ENCODE data around the gene PIK3C2G. TPM values are rescaled to one million over a fixed set of nuclear protein-coding genes. Genes with fewer than 3 reads are reported as not detected.

The PIK3C2G gene
- total and polyA plus RNA-seq, 2 of the 4 experiments (the other 2 are of a cell fraction): not detected

DNA sequence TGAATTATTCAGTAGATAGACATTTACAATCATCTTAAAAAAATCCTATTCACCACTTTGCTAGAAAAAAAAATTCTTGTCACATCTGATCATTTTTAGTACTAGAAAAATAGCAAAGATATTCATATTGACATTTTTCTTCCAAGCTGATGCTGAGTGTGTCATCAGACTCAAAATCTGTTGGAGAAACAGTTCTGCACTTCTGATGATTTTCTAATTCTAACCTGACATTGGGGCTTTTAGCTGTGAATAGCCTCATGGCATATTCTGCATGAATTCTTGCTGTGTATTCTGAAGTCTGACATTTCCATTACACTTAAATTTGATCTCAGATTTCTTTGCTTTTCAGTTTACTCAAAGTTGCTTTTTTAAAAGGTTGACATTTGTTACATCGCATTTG, 150.1 kb downstream of the PIK3C2G start:
- H3K4ac ChIP-seq (ENCODE audit: low read depth, low read length): no peak overlapping the region
- H3K56ac ChIP-seq (ENCODE audit: extremely low read depth, insufficient read depth, low read length): no peak overlapping the region
- no CpG with 5 or more reads among the region's 1 CpG for WGBS, 2 experiments (ENCODE audit: extremely low coverage in 2 of 2, insufficient read length in 1 of 2)
- H2BK15ac ChIP-seq (ENCODE audit: low read depth, low read length): no peak overlapping the region
- ChIA-PET POLR2A (ENCODE audit: unreplicated experiment) (no interaction called here), CTCF (no interaction called here)
- H2AK5ac ChIP-seq (ENCODE audit: low read depth, low read length): no peak overlapping the region
- H3K27ac ChIP-seq (ENCODE audit: insufficient read depth, low read length): no peak overlapping the region
- H2AK9ac ChIP-seq (replicated peaks; ENCODE audit: low read depth, low read length, poor library complexity): no peak overlapping the region
- ATAC-seq (ENCODE audit: low read depth): no peak
- H3K14ac ChIP-seq (replicated peaks; ENCODE audit: low read depth, low read length): no peak overlapping the region
- no peak overlapping the region for H3K4me2 ChIP-seq (ENCODE audit: low read depth, low read length)
- no peak overlapping the region for H3K9ac ChIP-seq (ENCODE audit: low read depth, low read length)
- H3K9me1 ChIP-seq (ENCODE audit: insufficient read depth, low read length): no peaks in the 10 kb centered on the region
- no peaks in the 10 kb centered on the region for H3K27me3 ChIP-seq (ENCODE audit: control insufficient read depth, insufficient read depth, low read length)
- dilution Hi-C loops (cut with HindIII; ENCODE audit: low sequenced_read_pairs, unreplicated experiment) (no loop called here), in situ Hi-C loops (cut with MboI; ENCODE audit: low sequenced_read_pairs) (no loop called here), intact Hi-C loops (cut with micrococcal nuclease) (no loop called here)
- BruUV-seq (replicated peaks): no TSS peak
- no peaks in the 10 kb centered on the region for H4K20me1 ChIP-seq (ENCODE audit: insufficient read depth, low read length)
- H3K9me3 ChIP-seq (ENCODE audit: control insufficient read depth, insufficient read depth, low read length): no peaks in the 10 kb centered on the region
- H2BK5ac ChIP-seq (ENCODE audit: low read depth, low read length, poor library complexity, severe bottlenecking): no peak overlapping the region
- H3K36me3 ChIP-seq (ENCODE audit: control insufficient read depth, insufficient read depth, low read length): no peaks in the 10 kb centered on the region
- H4K91ac ChIP-seq (ENCODE audit: insufficient read depth, low read depth, low read length): no peak overlapping the region
- no peaks in the 10 kb centered on the region for H3K4me1 ChIP-seq (ENCODE audit: control insufficient read depth, insufficient read depth, low read length)
- H3K18ac ChIP-seq (ENCODE audit: low read depth, low read length): no peak overlapping the region
- no peak overlapping the region for H4K5ac ChIP-seq (ENCODE audit: low read depth, low read length)
- H2BK20ac ChIP-seq (ENCODE audit: low read depth, low read length): no peak overlapping the region
- DNase-seq: no peak
- H3K79me1 ChIP-seq (ENCODE audit: low read depth in 1 of 2, low read length in 2 of 2): no peaks in the 10 kb centered on the region
- H4K8ac ChIP-seq (ENCODE audit: low read depth in 2 of 2, low read length in 2 of 2): no peak overlapping the region
- no peak overlapping the region for H3K23ac ChIP-seq (ENCODE audit: low read depth, low read length)
- no peak for TF ChIP-seq FOS (IDR thresholded peaks at IDR 0.05; ENCODE audit: low read depth, low read length)
- no peak for TF ChIP-seq SMC3 (IDR thresholded peaks at IDR 0.05; ENCODE audit: low read depth, low read length)
- TF ChIP-seq MAFK (IDR thresholded peaks at IDR 0.05; ENCODE audit: low read depth, low read length): no peak
- TF ChIP-seq, protein P1, sequence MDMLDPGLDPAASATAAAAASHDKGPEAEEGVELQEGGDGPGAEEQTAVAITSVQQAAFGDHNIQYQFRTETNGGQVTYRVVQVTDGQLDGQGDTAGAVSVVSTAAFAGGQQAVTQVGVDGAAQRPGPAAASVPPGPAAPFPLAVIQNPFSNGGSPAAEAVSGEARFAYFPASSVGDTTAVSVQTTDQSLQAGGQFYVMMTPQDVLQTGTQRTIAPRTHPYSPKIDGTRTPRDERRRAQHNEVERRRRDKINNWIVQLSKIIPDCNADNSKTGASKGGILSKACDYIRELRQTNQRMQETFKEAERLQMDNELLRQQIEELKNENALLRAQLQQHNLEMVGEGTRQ (IDR thresholded peaks at IDR 0.05; ENCODE audit: low read depth, low read length): no peak
- TF ChIP-seq POLR2A (IDR thresholded peaks at IDR 0.05; ENCODE audit: low read depth, low read length): no peak
- no peak for TF ChIP-seq BHLHE40 (IDR thresholded peaks at IDR 0.05; ENCODE audit: low read depth, low read length)
- TF ChIP-seq MAZ (IDR thresholded peaks at IDR 0.05; ENCODE audit: borderline replicate concordance, low read depth, low read length): no peak
- no peak for TF ChIP-seq MXI1 (IDR thresholded peaks at IDR 0.05; ENCODE audit: borderline replicate concordance, low read depth, low read length)
- TF ChIP-seq RAD21 (IDR thresholded peaks at IDR 0.05; ENCODE audit: low read length): no peak
- TF ChIP-seq RCOR1 (IDR thresholded peaks at IDR 0.05; ENCODE audit: insufficient replicate concordance, low read length): no peak
- no peak for TF ChIP-seq RFX5 (IDR thresholded peaks at IDR 0.05; ENCODE audit: low read depth, low read length)
- no peak overlapping the region for H3K4me3 ChIP-seq (ENCODE audit: insufficient read depth, low read depth, low read length)
- H2BK120ac ChIP-seq (ENCODE audit: low read depth, low read length): no peak overlapping the region
- no peak overlapping the region for H2AFZ ChIP-seq (replicated peaks; ENCODE audit: low read length, poor library complexity)

Measured in IMR-90 (cell line).